HG03571 (cell line): Measurements from ENCODE around the gene CTAGE8.
"Not testable (repeated sequence)": the region's sequence is repeated elsewhere in the genome, so short reads cannot be mapped to it uniquely, and the experiment has no call there.

Experiments used
- ATAC-seq: cut with Tn5 transposase; IDR thresholded peaks from one replicate; pipeline ENCODE4 v1.9.1; 2021; ENCODE audit not compliant: unreplicated experiment

The CTAGE8 gene

DNA sequence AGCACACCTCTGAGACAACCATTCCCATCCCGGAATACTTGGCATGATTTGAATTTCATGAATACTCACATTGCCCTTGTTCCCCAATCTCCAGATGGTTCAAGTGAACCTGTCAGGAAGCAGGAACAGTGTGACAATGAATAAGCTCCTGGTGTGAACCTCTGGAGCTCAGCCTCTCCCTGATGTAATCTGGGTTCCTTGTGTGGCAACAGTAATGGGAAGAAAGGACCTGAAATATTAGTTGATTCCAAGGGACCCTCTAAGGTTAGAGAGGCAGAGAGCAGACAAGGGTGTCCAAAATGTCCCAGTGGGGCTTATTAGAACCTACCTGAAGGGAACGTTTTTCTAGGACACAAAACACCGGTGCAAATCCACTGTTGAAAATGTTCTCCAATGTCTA is 13.0 kb downstream of the CTAGE8 start:
- ATAC-seq, result no peak

DNA sequence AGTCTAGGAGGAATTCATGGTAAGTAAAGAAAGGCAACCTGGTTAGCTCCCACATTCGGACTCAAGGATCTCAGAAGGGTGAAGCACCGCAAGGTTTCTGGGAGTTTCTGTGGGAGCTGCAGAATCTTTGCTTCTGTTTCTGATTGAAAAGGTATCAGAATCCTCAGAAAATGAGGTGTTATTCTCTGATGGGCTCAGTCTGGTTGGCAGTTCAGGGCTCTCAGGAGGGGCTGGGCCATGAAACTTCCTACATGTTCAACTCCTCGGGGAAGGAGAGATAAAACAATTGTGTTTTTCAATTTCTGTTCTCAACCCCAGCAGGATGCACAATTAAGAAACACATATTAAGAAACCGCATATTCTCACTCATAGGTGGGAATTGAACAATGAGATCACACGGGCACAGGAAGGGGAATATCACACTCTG is 13.6 kb downstream of the CTAGE8 start:
- ATAC-seq, result no peak

DNA sequence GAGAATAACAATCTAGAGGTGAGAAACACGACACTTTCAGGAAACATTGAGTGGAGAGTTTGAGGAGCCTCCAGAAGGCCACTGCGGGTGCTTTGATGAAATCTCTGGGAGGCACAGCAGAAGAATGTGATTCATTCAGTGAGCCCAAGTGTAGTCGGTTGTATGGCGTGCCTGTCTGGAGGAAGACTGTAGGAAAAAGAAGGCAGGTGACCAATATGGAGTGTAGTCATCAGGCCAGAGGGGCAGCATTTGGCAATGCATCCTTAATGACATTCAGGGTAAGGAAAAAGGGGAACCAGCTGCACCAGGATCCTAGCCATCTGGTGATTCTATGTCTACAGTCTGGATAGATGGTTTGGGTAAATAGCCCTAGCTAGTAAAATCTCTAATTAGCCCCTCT is 16.8 kb downstream of the CTAGE8 start:
- not testable (repeated sequence) for ATAC-seq

DNA sequence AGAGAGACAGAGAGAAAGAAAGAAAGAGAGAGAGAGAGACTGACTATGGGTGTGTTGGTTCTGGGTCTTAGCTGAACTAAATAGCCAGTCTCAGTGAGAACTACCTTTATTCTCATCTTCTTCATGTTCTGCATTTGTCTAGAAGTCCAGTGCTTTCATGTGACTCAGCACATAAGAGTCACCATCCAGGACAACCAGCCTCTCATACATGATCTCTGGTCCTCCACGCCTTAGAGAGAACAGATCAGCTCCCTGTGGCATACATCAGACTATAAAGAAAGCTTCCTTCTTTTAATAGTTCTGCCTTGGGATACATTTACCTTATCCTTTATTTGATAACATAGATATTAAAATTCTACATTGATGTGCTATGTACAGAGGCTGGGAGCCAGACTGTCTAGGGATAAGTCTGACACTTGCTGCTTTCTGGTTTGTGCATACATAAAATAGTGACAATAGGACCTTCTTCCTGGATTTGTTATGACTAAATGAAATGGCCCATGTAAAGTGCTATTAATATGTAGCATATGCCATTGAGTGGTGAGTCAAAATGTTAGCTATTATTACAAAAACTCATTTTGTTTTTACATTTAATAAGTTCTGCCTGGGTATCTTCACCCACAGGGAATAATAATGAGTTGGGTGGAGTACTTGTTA is 21.3 kb downstream of the CTAGE8 start:
- not testable (repeated sequence) for ATAC-seq

DNA sequence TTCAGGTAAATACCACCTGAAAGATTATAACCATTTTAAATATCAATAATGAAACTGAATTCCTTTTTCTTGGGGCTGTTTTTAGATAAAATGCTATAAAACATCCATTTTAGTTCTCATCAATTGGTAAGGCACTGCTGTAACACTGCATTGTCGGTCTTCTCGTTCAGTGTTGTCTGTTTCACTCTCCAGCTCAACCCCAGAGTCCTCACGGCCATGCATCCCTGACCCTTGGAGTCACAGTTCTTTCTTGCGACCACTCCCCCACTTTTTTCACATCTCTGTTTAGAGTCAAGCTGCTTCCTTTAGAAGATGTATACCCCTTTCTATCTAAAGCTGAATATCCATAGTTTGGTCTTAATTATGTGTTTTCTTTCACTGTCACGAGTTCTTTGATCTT is 22.1 kb downstream of the CTAGE8 start:
- ATAC-seq, result not testable (repeated sequence)

DNA sequence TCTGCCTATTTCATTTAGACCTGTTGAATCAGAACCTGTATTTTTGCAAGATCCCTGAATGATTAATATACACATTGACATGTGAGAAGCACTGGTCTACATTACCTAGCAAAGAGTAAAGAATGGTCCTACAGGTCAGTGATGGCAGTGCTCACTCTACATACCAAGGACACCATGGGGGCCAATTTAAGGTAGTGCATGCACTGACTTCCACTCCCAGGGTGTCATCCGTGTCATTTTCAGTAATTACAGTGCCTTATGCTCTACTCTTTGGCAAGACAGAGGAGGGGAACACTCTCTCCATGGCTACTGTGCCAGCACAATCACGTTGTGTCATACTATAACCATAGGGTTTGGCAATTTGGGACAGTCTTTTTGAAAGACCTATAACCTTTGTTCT is 23.7 kb downstream of the CTAGE8 start:
- ATAC-seq, result not testable (repeated sequence)

DNA sequence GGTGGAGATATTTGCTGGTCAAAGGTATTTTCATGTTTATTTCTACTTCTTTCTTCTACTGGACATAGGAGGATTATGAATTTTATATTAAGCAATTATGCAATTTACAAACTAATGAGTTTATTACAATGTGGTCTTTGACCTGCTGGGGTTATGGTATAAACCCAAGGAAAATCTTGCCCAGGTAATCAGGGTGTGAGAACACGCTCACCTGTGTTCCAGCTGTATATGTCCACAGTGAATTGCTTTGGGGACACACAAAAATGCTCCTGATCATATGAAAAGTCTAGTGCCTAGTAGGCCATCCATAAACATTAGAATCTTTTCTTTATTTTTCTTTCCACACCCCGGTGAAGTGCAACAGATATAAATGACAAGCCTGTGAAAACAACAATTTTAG is 29.7 kb downstream of the CTAGE8 start, which contains the start of gene OR2A42:
TSS of gene OR2A42 (minus strand) at position 241 of the 400 bp plus-strand sequence. CDS start 6,762 bp downstream, outside the sequence.
- not testable (repeated sequence) for ATAC-seq

DNA sequence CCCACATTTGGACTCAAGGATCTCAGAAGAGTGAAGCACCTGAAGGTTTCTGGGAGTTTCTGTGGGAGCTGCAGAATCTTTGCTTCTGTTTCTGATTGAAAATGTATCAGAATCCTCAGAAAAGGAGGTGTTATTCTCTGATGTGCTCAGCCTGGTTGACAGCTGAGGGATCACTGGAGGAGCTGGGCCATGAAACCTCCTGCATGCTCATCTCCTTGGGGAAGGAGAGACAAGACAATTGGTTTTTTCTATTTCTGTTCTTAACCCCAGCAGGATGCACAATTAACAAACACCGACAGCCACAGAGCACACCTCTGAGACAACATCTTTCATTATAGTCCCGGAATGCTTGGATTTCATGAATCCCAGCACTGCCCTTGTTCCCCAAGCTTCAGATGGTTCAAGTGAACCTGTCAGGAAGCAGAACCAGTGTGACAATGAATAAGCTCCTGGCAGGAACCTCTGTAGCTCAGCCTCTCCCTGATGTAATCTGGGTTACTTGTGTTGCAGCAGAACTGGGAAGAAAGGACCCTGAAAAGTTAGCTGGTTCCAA is 30.5 kb downstream of the CTAGE8 start:
- ATAC-seq, result not testable (repeated sequence)

DNA sequence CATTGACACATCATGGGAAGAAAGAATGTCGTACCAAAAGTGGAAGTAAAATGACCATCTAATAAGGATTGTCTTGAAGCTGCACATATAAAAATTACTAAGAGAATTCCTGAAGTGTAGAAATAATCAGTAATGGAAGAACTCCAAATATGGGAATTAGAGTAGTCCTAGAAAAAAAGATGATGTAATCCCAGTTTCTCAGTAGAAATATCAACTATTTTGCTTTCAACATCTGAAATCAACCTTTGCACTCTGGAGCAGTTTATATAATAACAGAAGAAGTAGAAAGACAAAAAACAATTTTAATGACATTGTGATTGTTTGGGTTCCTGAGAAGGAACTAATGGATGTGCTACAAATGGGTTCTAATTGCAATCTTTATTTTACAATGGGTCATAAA is 36.0 kb downstream of the CTAGE8 start:
- not testable (repeated sequence) for ATAC-seq

DNA sequence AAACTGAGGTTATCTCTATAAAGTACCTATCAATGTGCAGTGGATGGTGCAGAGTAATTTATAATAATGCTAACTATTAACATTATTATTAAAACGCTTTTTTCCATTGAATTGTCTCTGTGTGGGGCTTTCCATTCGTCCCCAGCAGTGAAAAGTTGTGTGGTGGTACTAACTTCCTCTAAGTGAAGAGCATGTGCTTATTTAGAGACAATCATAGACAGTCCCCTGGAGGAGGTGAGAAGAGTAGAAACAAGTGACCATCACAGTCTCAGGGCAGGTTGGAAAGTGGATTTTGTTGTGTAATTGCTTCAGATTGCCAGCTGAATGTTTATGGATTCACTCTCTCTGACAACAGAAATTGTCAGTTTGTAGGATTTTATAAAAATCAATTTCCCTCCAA is 38.1 kb downstream of the CTAGE8 start:
- ATAC-seq, result not testable (repeated sequence)

DNA sequence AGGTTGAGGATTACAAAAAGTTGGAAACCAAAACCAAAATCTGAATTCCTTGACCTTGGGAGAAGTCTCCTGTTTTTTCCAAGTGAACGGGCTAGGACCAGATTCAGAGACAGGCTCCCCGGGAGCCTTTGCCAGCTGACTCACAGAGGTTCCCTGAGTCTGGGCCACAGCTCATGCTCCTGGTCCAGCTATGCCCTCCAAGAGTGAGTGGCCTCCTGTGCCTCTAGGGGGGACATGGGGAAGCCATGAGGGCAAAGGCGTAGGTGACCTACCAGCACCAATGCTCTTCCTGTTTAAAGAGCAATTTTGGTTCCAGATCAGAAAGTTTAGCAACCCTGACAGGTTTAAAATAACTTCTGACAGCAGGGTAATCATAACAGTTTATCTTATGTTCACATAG is 40.3 kb downstream of the CTAGE8 start:
- not testable (repeated sequence) for ATAC-seq

DNA sequence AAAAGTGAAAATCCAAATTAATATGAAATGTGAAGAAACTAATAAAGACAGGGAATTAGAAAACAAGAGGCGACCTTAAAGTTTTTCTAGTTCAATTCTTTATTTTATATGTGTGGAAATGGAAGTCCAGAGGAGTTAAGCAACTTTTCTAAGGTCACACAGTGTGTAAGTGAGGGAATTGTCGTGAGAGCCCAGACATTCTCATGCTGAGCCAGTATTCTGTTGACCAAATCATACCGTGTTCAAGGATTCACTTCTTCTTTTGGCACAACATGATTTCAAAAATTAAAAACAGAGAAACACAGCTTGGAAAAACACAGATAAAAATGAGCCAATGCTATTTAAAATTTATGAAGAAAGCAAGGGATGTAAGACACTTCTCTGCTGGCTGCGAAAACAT is 42.2 kb downstream of the CTAGE8 start:
- not testable (repeated sequence) for ATAC-seq

DNA sequence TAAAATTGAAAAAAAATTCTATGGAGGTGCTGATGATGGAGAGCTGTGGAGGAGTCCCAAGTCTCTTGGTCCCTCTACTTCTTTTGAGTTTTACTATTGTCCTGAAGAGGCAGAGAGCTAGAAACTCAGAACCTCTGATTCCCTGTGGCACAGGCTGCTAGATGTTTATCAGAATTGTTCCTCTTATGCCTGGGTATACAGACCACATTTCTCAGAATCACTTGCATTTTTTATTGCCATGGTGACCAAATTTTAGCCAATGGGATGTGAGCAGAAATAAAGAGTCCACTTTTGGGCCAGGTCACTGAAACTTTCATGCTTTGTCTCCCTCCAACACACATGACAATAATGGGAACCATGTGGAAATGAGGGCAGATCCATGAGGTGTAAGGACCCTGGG is 45.4 kb downstream of the CTAGE8 start:
- not testable (repeated sequence) for ATAC-seq

DNA sequence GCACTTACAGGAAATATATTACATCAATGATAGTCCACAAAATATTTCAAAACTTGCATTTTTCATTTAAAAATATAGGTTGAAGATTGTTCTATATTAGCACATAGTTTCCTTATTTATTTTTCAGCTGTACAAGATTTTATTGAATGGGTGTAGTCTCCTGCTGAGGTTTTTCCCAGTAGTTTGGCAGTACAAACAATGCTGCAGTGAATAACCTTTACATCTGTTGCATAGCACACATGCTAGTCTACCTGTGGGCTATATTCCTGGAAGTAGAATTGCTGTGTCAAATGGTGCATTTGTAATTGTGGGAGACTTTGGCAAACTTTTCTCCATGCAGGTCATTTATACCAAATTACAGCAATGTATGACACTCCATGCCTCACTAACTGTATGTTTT is 48.6 kb downstream of the CTAGE8 start:
- ATAC-seq, result not testable (repeated sequence)

DNA sequence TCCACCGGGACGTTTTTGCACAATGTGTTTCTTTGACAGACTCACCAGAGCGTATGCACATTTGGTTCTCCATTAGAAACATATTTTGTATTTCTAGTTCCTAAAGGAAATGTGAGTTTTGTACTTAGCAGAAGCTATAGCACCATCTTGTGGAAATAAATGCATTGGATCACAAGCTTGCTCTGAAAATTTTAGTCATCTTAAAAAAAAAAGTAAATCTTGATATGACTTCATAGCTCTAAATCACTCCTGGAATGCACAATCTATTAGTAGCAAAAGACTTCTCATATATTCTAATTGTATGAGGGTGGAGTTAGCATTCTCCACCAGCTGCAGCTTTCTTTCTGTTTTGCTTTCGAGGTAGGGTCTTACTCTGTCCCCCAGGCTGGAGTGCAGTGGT is 49.9 kb downstream of the CTAGE8 start:
- not testable (repeated sequence) for ATAC-seq

DNA sequence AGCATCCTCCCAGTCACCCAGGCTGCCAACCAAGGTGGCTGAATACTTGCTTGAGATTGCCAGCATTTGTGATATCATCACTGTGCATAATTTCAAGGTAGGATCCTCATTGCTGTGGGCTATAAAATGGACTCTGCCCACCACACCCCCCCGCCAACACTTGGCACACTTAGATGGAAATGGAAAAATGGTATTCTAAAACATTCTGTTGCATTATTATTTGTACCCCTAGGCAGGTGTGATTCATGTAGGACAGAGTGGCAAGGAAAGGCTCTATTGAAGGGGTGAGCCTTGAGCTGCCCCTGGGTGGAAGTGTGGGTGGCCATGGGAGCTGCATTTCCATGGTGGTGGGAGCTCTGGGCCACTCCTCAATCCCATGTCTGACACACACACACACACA is 50.5 kb downstream of the CTAGE8 start:
- ATAC-seq, result not testable (repeated sequence)

DNA sequence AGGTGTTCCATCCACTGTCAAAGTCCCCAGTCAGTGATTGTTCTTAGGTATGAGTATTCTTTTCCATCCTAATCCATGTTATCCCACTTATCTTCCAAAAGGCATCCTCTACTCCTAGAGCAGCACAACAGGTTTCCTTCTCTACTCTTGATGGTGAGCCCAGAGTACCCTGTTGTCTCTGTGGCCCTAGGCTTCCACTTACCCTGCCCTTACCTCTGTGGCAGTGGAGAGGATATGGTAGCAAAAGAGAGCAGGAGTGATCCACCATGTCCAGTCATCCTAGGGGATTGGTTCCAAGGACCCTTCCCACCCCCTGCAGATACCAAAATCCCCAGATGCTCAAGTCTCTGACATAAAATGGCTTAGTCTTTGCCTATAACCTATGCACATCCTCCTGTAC is 51.9 kb downstream of the CTAGE8 start:
- not testable (repeated sequence) for ATAC-seq
